Measurements from ENCODE around the gene PCDH7. TPM values are rescaled to one million over a fixed set of nuclear protein-coding genes. Genes with fewer than 3 reads are reported as not detected.

The PCDH7 gene
- total and polyA plus RNA-seq, 2 experiments from 2014 or later: 2.4 to 10.8 TPM

DNA sequence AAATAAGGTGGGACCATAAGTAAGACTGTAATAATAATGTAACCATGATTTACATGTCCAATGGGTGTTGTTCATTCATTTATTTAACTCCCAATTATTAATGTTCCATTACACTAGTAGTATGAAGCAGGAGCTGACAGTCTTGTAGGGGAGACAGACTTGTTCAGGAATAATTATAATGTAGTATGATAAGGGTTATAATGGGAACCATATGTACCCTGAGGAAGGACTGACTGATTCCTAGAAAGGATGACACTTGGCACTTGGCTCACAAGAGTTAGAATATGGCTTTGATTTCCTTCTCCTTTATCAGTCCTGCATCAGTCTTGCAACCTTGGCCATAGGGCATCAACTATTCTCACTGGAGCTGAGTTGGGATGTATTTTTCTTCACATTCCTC, 24.2 kb downstream of the PCDH7 start:
- Histone ChIP-seq H3K4me1 (ENCODE audit: insufficient read depth) (no peaks in the 10 kb centered on the region), H2AFZ (no peak overlapping the region), H3K4me3 (no peak overlapping the region), H3K79me2 (replicated peaks; ENCODE audit: insufficient read depth) (no peaks in the 10 kb centered on the region), H3F3A (replicated peaks; ENCODE audit: low read depth) (no peaks in the 10 kb centered on the region), H3K27me3 (ENCODE audit: insufficient read depth) (no peaks in the 10 kb centered on the region), H4K20me1 (replicated peaks; ENCODE audit: insufficient read depth) (no peaks in the 10 kb centered on the region), H3K9me2 (ENCODE audit: insufficient read depth) (no peaks in the 10 kb centered on the region), H3K36me3 (ENCODE audit: insufficient read depth) (no peaks in the 10 kb centered on the region), H3K27ac (ENCODE audit: low read depth) (no peak overlapping the region), H3K4me2 (no peak overlapping the region)
- no peak for ATAC-seq
- Mint-ChIP-seq H3K36me3 (ENCODE audit: low read depth) (no peaks in the 10 kb centered on the region), H3K27me3 (ENCODE audit: insufficient read depth, low read depth, poor library complexity) (no peaks in the 10 kb centered on the region), H3K9me3 (no peaks in the 10 kb centered on the region), H3K27ac (no peak overlapping the region), H3K4me1 (no peaks in the 10 kb centered on the region), H3K4me3 (no peak overlapping the region)
- DNase-seq (ENCODE audit: low spot score): no peak
- TF ChIP-seq STAT1 (IDR thresholded peaks at IDR 0.05; ENCODE audit: unreplicated experiment) (no peak), EZH2 (IDR thresholded peaks at IDR 0.05; ENCODE audit: low read depth, unreplicated experiment) (no peak), JUNB (IDR thresholded peaks at IDR 0.05; ENCODE audit: unreplicated experiment) (no peak), CREB1 (CRISPR knock-in tag; IDR thresholded peaks at IDR 0.05; ENCODE audit: low read depth) (no peak), REST (IDR thresholded peaks at IDR 0.05; ENCODE audit: unreplicated experiment) (no peak), NANOG (IDR thresholded peaks at IDR 0.05; ENCODE audit: borderline replicate concordance) (no peak), EZH2phosphoT487 (IDR thresholded peaks at IDR 0.05; ENCODE audit: unreplicated experiment) (no peak), POLR2AphosphoS5 (IDR thresholded peaks at IDR 0.05; ENCODE audit: low read depth) (no peak)
- TF ChIP-seq, protein P1, sequence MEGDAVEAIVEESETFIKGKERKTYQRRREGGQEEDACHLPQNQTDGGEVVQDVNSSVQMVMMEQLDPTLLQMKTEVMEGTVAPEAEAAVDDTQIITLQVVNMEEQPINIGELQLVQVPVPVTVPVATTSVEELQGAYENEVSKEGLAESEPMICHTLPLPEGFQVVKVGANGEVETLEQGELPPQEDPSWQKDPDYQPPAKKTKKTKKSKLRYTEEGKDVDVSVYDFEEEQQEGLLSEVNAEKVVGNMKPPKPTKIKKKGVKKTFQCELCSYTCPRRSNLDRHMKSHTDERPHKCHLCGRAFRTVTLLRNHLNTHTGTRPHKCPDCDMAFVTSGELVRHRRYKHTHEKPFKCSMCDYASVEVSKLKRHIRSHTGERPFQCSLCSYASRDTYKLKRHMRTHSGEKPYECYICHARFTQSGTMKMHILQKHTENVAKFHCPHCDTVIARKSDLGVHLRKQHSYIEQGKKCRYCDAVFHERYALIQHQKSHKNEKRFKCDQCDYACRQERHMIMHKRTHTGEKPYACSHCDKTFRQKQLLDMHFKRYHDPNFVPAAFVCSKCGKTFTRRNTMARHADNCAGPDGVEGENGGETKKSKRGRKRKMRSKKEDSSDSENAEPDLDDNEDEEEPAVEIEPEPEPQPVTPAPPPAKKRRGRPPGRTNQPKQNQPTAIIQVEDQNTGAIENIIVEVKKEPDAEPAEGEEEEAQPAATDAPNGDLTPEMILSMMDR (conservative IDR thresholded peaks at IDR 0.05; ENCODE audit: low read depth in 2 of 2): no peak
- TF ChIP-seq, protein P2, sequence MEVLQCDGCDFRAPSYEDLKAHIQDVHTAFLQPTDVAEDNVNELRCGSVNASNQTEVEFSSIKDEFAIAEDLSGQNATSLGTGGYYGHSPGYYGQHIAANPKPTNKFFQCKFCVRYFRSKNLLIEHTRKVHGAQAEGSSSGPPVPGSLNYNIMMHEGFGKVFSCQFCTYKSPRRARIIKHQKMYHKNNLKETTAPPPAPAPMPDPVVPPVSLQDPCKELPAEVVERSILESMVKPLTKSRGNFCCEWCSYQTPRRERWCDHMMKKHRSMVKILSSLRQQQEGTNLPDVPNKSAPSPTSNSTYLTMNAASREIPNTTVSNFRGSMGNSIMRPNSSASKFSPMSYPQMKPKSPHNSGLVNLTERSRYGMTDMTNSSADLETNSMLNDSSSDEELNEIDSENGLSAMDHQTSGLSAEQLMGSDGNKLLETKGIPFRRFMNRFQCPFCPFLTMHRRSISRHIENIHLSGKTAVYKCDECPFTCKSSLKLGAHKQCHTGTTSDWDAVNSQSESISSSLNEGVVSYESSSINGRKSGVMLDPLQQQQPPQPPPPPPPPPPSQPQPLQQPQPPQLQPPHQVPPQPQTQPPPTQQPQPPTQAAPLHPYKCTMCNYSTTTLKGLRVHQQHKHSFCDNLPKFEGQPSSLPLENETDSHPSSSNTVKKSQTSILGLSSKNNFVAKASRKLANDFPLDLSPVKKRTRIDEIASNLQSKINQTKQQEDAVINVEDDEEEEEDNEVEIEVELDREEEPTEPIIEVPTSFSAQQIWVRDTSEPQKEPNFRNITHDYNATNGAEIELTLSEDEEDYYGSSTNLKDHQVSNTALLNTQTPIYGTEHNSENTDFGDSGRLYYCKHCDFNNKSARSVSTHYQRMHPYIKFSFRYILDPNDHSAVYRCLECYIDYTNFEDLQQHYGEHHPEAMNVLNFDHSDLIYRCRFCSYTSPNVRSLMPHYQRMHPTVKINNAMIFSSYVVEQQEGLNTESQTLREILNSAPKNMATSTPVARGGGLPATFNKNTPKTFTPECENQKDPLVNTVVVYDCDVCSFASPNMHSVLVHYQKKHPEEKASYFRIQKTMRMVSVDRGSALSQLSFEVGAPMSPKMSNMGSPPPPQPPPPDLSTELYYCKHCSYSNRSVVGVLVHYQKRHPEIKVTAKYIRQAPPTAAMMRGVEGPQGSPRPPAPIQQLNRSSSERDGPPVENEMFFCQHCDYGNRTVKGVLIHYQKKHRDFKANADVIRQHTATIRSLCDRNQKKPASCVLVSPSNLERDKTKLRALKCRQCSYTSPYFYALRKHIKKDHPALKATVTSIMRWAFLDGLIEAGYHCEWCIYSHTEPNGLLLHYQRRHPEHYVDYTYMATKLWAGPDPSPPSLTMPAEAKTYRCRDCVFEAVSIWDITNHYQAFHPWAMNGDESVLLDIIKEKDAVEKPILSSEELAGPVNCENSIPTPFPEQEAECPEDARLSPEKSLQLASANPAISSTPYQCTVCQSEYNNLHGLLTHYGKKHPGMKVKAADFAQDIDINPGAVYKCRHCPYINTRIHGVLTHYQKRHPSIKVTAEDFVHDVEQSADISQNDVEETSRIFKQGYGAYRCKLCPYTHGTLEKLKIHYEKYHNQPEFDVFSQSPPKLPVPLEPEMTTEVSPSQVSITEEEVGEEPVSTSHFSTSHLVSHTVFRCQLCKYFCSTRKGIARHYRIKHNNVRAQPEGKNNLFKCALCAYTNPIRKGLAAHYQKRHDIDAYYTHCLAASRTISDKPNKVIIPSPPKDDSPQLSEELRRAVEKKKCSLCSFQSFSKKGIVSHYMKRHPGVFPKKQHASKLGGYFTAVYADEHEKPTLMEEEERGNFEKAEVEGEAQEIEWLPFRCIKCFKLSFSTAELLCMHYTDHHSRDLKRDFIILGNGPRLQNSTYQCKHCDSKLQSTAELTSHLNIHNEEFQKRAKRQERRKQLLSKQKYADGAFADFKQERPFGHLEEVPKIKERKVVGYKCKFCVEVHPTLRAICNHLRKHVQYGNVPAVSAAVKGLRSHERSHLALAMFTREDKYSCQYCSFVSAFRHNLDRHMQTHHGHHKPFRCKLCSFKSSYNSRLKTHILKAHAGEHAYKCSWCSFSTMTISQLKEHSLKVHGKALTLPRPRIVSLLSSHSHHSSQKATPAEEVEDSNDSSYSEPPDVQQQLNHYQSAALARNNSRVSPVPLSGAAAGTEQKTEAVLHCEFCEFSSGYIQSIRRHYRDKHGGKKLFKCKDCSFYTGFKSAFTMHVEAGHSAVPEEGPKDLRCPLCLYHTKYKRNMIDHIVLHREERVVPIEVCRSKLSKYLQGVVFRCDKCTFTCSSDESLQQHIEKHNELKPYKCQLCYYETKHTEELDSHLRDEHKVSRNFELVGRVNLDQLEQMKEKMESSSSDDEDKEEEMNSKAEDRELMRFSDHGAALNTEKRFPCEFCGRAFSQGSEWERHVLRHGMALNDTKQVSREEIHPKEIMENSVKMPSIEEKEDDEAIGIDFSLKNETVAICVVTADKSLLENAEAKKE (CRISPR knock-in tag; IDR thresholded peaks at IDR 0.05): no peak
